MM.1S (cell line): ENCODE results near the gene TULP4.

Source experiments
- CTCF ChIP-seq: fragments of 300-600 bp; sonication (generic); IDR thresholded peaks from 2 replicates; pipeline ENCODE4 v1.5.1; 2016; ENCODE audit warnings: antibody characterized with exemption, low read length, mixed read lengths
- EZH2 ChIP-seq: fragments of 300-600 bp; sonication (generic); optimal IDR thresholded peaks from 2 replicates; pipeline ENCODE3; 2017; ENCODE audit warnings: low read depth, mild to moderate bottlenecking, antibody characterized with exemption, low read length, mixed read lengths
- EZH2phosphoT487 ChIP-seq: fragments of 300-600 bp; sonication (generic); IDR thresholded peaks from 2 replicates; pipeline ENCODE4 v1.6.1; 2018; ENCODE audit warnings: antibody characterized with exemption, low read length

GRCh38 chr6:158509465-158509864 lies 197.2 kb downstream of the TULP4 start:
- no peak for TF ChIP-seq EZH2
- no peak for TF ChIP-seq CTCF
- no peak for TF ChIP-seq EZH2phosphoT487
